COLO668 (cell line): ENCODE measurements around the gene FGF22.
A peak's percentile ranks its signal among the peaks of the same experiment; 100 is the strongest.

Experiments
- DNase-seq: peaks from one replicate; lab custom pipeline; 2025; ENCODE audit not compliant: unreplicated experiment; lab: John Stamatoyannopoulos, UW

The FGF22 gene

GRCh38 chr19:642767-643727, 3.4 kb downstream of the FGF22 start:
- no peak for DNase-seq

- DNase-seq: no peak
Measured at GRCh38 chr19:643736-644135, 4.1 kb downstream of the FGF22 start.

- no peak for DNase-seq
Measured at GRCh38 chr19:644363-644762, 4.7 kb downstream of the FGF22 start.

- DNase-seq: no peak
Measured at GRCh38 chr19:644789-645188, 5.1 kb downstream of the FGF22 start.

GRCh38 chr19:645912-646778, 6.5 kb downstream of the FGF22 start:
- DNase-seq: no peak

GRCh38 chr19:646779-647565, 7.3 kb downstream of the FGF22 start:
- DNase-seq: no peak

- DNase-seq: no peak
Measured at GRCh38 chr19:647566-648284, 8.0 kb downstream of the FGF22 start.

- peak; percentile 9 for DNase-seq
Measured at GRCh38 chr19:648305-648704, 8.6 kb downstream of the FGF22 start.

- DNase-seq: no peak
Measured at GRCh38 chr19:648904-649801, 9.5 kb downstream of the FGF22 start.

GRCh38 chr19:650121-650520, 10.4 kb downstream of the FGF22 start:
- DNase-seq: no peak

- no peak for DNase-seq
Measured at GRCh38 chr19:651114-651818, 11.6 kb downstream of the FGF22 start.

- no peak for DNase-seq
Measured at GRCh38 chr19:651991-652390, 12.3 kb downstream of the FGF22 start.

- no peak for DNase-seq
Measured at GRCh38 chr19:652467-653389, 13.0 kb downstream of the FGF22 start.

GRCh38 chr19:653425-653824, 13.7 kb downstream of the FGF22 start:
- DNase-seq: no peak

GRCh38 chr19:655691-656090, 16.0 kb downstream of the FGF22 start:
- no peak for DNase-seq

GRCh38 chr19:656751-657559, 17.3 kb downstream of the FGF22 start:
- DNase-seq: no peak

- no peak for DNase-seq
Measured at GRCh38 chr19:657611-658010, 17.9 kb downstream of the FGF22 start.
